ENCODE data around the gene PRSS12. TPM values are rescaled to one million over a fixed set of nuclear protein-coding genes. Genes with fewer than 3 reads are reported as not detected.

PRSS12 gene
- total RNA-seq, 4 donors from 2014 or later = 0.19 to 0.44 (median 0.28) TPM

DNA sequence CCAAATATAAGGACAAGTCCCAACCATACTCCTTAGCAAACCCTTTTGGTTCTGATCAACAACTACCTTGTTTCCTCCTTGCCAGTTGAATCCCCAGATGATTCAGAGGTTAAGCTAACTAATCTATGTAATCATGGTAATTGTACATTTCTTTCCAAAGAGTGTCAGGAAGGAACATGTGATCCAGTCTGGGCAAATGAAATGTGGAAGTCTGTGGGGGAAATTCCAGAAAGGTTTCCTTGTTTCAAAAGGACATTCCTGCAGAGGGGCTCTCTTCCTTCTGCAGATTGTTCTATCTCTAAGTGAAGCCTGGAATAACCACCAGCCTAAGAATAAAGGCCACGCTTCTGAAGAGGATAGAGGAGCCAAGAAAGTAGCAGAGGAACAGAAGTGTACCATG, 7.0 kb downstream of the PRSS12 start:
- TF ChIP-seq, protein P1, sequence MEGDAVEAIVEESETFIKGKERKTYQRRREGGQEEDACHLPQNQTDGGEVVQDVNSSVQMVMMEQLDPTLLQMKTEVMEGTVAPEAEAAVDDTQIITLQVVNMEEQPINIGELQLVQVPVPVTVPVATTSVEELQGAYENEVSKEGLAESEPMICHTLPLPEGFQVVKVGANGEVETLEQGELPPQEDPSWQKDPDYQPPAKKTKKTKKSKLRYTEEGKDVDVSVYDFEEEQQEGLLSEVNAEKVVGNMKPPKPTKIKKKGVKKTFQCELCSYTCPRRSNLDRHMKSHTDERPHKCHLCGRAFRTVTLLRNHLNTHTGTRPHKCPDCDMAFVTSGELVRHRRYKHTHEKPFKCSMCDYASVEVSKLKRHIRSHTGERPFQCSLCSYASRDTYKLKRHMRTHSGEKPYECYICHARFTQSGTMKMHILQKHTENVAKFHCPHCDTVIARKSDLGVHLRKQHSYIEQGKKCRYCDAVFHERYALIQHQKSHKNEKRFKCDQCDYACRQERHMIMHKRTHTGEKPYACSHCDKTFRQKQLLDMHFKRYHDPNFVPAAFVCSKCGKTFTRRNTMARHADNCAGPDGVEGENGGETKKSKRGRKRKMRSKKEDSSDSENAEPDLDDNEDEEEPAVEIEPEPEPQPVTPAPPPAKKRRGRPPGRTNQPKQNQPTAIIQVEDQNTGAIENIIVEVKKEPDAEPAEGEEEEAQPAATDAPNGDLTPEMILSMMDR (IDR thresholded peaks at IDR 0.05) = no peak
- no peak for DNase-seq (ENCODE audit: low spot score)
- ATAC-seq (ENCODE audit: low FRiP score) = no peak

DNA sequence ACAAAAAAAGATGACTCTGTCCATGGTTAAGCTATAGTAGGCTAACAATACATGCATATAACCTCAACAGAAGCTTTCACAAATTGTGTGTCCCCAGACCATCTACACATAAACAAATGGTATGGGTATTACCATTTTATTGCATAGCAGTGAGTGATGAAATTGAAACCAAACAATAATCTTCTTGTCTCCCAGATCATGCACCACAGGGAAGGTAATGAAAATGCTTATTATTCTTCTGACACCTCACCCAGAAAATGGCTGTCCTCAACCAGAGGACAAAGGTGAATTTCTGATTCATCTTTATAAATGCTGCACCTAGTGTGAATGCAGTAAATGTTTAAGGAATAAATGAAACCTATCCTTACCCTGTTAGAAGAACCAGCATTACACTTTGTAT, 8.0 kb downstream of the PRSS12 start:
- DNase-seq (ENCODE audit: low spot score) = no peak
- TF ChIP-seq, protein P1 (IDR thresholded peaks at IDR 0.05) = no peak
- no peak for ATAC-seq (ENCODE audit: low FRiP score)

DNA sequence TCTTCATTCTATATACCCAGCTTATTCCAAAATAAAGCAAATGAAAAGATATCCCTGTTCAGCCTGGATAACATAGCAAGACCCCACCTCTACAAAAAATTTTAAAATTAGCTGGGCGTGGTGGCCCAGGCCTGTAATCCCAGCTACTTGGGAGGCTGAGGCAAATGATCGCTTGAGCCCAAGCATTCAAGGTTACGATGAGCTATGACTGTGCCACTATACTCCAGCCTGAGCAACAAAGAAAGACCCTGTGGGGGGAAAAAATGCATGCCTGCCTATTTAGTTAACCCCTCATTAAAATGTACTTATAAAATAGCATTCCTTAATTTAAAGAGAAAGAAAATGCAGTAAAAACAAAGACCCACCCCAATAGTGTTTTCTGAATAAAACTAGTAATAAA, 9.3 kb downstream of the PRSS12 start:
- TF ChIP-seq, protein P1 (IDR thresholded peaks at IDR 0.05) = no peak
- DNase-seq (ENCODE audit: low spot score) = no peak
- no peak for ATAC-seq (ENCODE audit: low FRiP score)

DNA sequence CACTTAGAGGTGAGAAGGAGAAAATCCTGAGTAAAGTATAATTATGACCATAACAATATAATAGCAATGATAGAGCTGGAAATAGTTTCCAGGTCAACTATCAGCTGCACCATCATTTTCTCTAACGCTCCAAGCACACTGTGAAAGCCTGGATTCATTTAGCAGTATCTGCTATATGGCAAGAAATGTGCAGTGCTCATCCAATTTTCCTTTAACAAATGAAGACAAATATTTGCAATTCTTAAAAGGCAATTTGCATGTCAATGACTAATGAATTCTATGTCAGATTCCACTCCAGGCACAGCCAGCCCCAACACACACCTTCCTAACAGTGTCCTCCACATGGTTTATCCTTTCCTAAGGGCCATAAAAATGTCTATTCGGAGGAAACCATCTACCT, 12.7 kb downstream of the PRSS12 start:
- TF ChIP-seq, protein P1 (IDR thresholded peaks at IDR 0.05) = no peak
- no peak for ATAC-seq (ENCODE audit: low FRiP score)

DNA sequence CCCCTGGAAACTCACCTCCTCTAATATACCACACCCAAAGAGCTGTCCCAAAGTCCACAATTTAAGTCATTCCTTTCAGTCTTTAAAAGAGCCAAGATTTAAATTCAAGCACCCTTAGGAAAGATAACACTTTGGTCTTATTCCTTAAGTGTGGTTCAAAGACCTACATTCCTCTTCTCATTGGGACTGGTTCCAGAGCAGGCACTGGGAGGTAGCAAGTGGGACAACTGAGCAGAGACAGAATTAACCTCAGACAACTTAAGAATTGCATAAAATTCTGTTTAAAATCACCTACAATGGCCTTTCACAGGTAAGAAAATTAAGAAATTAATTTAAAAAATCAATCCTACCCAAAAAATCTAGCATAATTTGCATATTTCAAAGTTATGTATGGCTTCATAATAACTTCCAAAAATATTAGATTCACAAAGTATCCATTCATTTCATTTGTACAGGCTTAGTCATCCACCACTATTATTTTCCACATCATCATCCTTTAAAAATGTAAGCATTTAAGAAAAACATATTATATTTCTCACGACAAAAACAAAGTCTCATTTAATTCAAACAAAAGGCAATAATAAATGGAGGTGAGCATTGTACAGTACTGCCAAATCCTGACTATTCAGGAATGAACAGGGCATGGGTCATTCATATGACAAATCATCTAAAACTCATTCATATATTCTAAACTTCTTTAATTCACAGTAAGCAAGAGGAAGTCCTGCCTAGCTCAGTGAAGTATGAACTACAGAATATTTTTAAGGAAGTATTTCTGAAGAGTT, 13.6 kb downstream of the PRSS12 start:
- DNase-seq (ENCODE audit: low spot score) = no peak
- TF ChIP-seq, protein P1 (IDR thresholded peaks at IDR 0.05) = no peak
- no peak for ATAC-seq (ENCODE audit: low FRiP score)

More for the DNA sequence above, 12.7 kb downstream of the PRSS12 start:
- DNase-seq (ENCODE audit: low spot score) = no peak

DNA sequence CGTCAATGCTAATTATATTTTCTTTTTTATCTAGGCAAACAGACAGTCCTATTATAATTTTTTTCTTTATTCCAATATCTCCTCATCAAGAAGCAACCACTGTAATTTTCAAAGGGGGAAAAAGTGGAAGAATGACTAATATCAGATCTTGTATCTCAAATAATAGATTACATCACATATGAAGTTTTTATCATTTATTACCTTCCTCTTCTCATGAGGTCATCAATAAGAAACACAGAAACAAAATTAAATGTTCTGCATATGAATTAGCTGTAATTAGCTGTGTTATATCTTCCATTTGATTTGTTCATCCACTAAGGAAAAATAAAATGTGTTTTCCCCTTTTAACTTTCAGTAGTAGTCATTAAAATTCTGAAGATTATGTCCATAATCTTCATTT, 14.3 kb downstream of the PRSS12 start:
- DNase-seq (ENCODE audit: low spot score) (no peak), ATAC-seq (ENCODE audit: low FRiP score) (no peak)
- TF ChIP-seq, protein P1 (IDR thresholded peaks at IDR 0.05) = no peak

DNA sequence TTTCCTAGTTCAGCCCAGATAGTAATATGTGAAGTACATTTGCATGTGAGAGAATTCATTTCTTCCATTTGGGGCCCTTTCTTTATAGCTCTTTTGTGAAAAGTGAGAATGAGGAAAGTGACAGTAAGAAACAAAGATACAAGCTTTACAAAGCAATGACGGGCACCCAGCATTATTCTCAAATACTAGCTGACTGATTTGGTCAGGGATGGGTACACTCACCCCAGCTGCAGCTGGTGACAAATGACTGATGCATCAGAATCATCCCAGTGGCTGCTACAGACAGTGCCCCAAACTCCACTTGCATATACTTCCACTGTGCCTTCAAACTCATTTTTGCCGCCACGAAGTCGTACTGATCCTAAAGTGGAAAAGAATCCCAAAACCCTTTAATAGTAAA, 14.8 kb downstream of the PRSS12 start:
- TF ChIP-seq, protein P1 (IDR thresholded peaks at IDR 0.05) = no peak
- no peak for DNase-seq (ENCODE audit: low spot score)
- no peak for ATAC-seq (ENCODE audit: low FRiP score)
